ENCODE data around the gene ASTN1.

DNA sequence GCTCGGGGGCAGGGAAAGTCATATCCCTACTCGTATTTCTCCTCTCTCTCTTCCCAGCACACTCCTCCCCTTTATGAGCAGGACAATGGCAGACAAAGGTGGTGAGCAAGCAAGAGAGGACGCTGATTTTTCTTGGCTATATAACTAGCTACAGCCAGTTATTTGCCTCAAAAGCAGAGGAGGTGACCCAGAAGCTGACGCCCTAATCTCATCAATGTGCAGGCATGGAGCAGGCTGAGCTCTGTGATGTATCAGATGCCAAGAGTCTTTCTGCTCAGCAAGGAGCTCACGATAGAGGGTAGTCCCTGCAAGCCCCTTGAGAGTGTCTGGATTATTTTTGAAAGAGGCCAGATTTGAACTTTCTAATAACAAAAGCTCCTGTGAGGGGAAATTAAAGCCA lies 75.5 kb downstream of the ASTN1 start:
- TF ChIP-seq EP300 (IDR thresholded peaks at IDR 0.05) (no peak), POLR2A (IDR thresholded peaks at IDR 0.05; ENCODE audit: low read depth) (no peak), POLR2AphosphoS5 (IDR thresholded peaks at IDR 0.05) (no peak)
- TF ChIP-seq, protein P1, sequence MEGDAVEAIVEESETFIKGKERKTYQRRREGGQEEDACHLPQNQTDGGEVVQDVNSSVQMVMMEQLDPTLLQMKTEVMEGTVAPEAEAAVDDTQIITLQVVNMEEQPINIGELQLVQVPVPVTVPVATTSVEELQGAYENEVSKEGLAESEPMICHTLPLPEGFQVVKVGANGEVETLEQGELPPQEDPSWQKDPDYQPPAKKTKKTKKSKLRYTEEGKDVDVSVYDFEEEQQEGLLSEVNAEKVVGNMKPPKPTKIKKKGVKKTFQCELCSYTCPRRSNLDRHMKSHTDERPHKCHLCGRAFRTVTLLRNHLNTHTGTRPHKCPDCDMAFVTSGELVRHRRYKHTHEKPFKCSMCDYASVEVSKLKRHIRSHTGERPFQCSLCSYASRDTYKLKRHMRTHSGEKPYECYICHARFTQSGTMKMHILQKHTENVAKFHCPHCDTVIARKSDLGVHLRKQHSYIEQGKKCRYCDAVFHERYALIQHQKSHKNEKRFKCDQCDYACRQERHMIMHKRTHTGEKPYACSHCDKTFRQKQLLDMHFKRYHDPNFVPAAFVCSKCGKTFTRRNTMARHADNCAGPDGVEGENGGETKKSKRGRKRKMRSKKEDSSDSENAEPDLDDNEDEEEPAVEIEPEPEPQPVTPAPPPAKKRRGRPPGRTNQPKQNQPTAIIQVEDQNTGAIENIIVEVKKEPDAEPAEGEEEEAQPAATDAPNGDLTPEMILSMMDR (IDR thresholded peaks at IDR 0.05): no peak
